Body of pancreas (tissue), 4 donors: ENCODE measurements around the gene CARHSP1. TPM values are rescaled to one million over a fixed set of nuclear protein-coding genes. Genes with fewer than 3 reads are reported as not detected.

ENCODE experiments used
- ATAC-seq: fragments of 150-250 bp; one replicate; pipeline ENCODE4 v1.9.1; 2016
- DNase-seq, 4 donors: peaks; one replicate each; pipeline ENCODE4 v3.0.0-alpha.2; 2019
- H3K27ac ChIP-seq, 4 donors: fragments of 200-600 bp; sonication (generic); 1 replicate in 3 of 4; 2 replicates in 1 of 4; pipeline versions ENCODE4 v1.5.1 to v1.6.1; 2016 to 2019; ENCODE audit warnings: mild to moderate bottlenecking in 1 of 4, mixed read lengths in 1 of 4, moderate library complexity in 1 of 4
- H3K27me3 ChIP-seq, 2 donors: fragments of 200-600 bp; sonication (generic); one replicate each; pipeline ENCODE4 v1.6.0; 2016; ENCODE audit warnings: mild to moderate bottlenecking in 1 of 2
- H3K36me3 ChIP-seq, 2 donors: fragments of 200-600 bp; sonication (generic); replicated peaks in 1 of 2; 2 replicates each; pipeline ENCODE4 v1.5.1; 2016; ENCODE audit warnings: low read depth in 2 of 2; ENCODE audit not compliant: insufficient read depth in 1 of 2
- H3K4me1 ChIP-seq: fragments of 200-600 bp; sonication (generic); one replicate; pipeline ENCODE4 v1.6.0; 2016
- H3K4me3 ChIP-seq, 2 donors: fragments of 200-600 bp; sonication (generic); 1 replicate in 1 of 2; 2 replicates in 1 of 2; pipeline ENCODE4 v1.5.1; 2016 to 2019
- H3K9me3 ChIP-seq, 3 donors: fragments of 200-600 bp; sonication (generic); 1 replicate in 2 of 3; 2 replicates in 1 of 3; pipeline ENCODE4 v1.5.1; 2016
- CTCF ChIP-seq, 7 experiments: fragments of 450-650 bp in 4 of 7; fragments of 200-600 bp in 3 of 7; sonication (generic) in 3 of 7; IDR thresholded peaks; one replicate each; pipeline ENCODE4 v1.5.1; 2016 to 2019; ENCODE audit warnings: antibody characterized with exemption in 7 of 7
- POLR2A ChIP-seq, 3 donors: fragments of 450-650 bp; IDR thresholded peaks; one replicate each; pipeline ENCODE4 v1.6.1; 2016; ENCODE audit warnings: antibody characterized with exemption in 3 of 3, mild to moderate bottlenecking in 2 of 3
- WGBS, 2 donors: methylation state at CpG; one replicate each; pipeline ENCODE4 v1.1.5; 2017; 5-methylcytosine and 5-hydroxymethylcytosine counted together
- intact Hi-C: fragments of 100-400 bp; cut with DNase I; formaldehyde crosslinking; loops from one replicate; pipeline ENCODE4 v1.15.1; 2023
- total RNA-seq, 2 donors: library from RNA; depleted of rRNA; stranded (reverse); fragments of >200 nt; gene quantifications; one replicate each; pipeline ENCODE4 v1.1.0, GENCODE V29; 2016

CARHSP1 gene
- total RNA-seq, 2 donors from 2014 or later, result 16.5 to 59.9 TPM

GRCh38 chr16:8826278-8826879 lies 42.4 kb downstream of the CARHSP1 start:
- Histone ChIP-seq H3K4me1 (peaks cover 9% of the 10 kb centered on the region), H3K27ac (no peak overlapping the region), H3K27me3 (no peaks in the 10 kb centered on the region), H3K36me3 (peaks cover 0 to 8% of the 10 kb centered on the region in 2 donors), H3K4me3 (no peak overlapping the region), H3K9me3 (no peaks in the 10 kb centered on the region)
- ATAC-seq (no peak), DNase-seq (no peak)
- TF ChIP-seq CTCF (IDR thresholded peaks at IDR 0.05), result no peak
- TF ChIP-seq POLR2A (IDR thresholded peaks at IDR 0.05), result no peak
- WGBS, 2 donors, result 63 to 64% methylated on average over 3 of the region's 3 CpGs
- intact Hi-C loops, result no loop called here

- Histone ChIP-seq H3K4me1 (peaks cover 9% of the 10 kb centered on the region), H3K4me3 (no peak overlapping the region), H3K36me3 (peaks cover 0 to 9% of the 10 kb centered on the region in 2 donors), H3K27ac (no peak overlapping the region), H3K9me3 (no peaks in the 10 kb centered on the region), H3K27me3 (no peaks in the 10 kb centered on the region)
- ATAC-seq, result no peak
- no peak for DNase-seq
- WGBS, 2 donors, result 71 to 76% methylated on average over 3 of the region's 3 CpGs
- intact Hi-C loops, result no loop called here
- no peak for TF ChIP-seq POLR2A (IDR thresholded peaks at IDR 0.05)
- TF ChIP-seq CTCF (IDR thresholded peaks at IDR 0.05), result no peak
These were observed 46.4 kb downstream of the CARHSP1 start for GRCh38 chr16:8822403-8822802.

- Histone ChIP-seq H3K9me3 (no peaks in the 10 kb centered on the region), H3K27ac (no peak overlapping the region), H3K4me1 (peaks cover 9% of the 10 kb centered on the region), H3K27me3 (no peaks in the 10 kb centered on the region), H3K36me3 (peaks cover 0 to 15% of the 10 kb centered on the region in 2 donors), H3K4me3 (no peak overlapping the region)
- no peak for TF ChIP-seq CTCF (IDR thresholded peaks at IDR 0.05)
- TF ChIP-seq POLR2A (IDR thresholded peaks at IDR 0.05), result no peak
- intact Hi-C loops, result loop anchor here (5.0 kb wide), 1 partner anchor 52 kb away; no protein-coding TSS in a partner anchor
- ATAC-seq (no peak), DNase-seq (no peak)
- WGBS, 2 donors, result 85 to 89% methylated on average over 6 of the region's 6 CpGs
These were observed 49.3 kb downstream of the CARHSP1 start for GRCh38 chr16:8819411-8820034.

- no peak overlapping the region for H3K27ac ChIP-seq
These were observed 50.1 kb downstream of the CARHSP1 start for GRCh38 chr16:8818504-8819270.

More at GRCh38 chr16:8818504-8819270, 50.1 kb downstream of the CARHSP1 start:
- 79 to 84% methylated on average over 9 to 10 of the region's 10 CpGs for WGBS, 2 donors
- Histone ChIP-seq H3K4me1 (peaks cover 9% of the 10 kb centered on the region), H3K9me3 (no peaks in the 10 kb centered on the region), H3K27me3 (no peaks in the 10 kb centered on the region), H3K36me3 (peaks cover 8 to 23% of the 10 kb centered on the region in 2 donors), H3K4me3 (no peak overlapping the region)
- TF ChIP-seq CTCF (IDR thresholded peaks at IDR 0.05), result no peak
- TF ChIP-seq POLR2A (IDR thresholded peaks at IDR 0.05), result no peak
- ATAC-seq, result no peak
- intact Hi-C loops, result loop anchor here (5.0 kb wide), 1 partner anchor 51 kb away; no protein-coding TSS in a partner anchor
- DNase-seq, result no peak
